Measurements from ENCODE around the gene HOXA7.

GRCh38 chr7:27178366-27178765, 21.9 kb upstream of the HOXA7 start:
- TF ChIP-seq CTCF (IDR thresholded peaks at IDR 0.05) (no peak), TAF1 (IDR thresholded peaks at IDR 0.05; ENCODE audit: borderline replicate concordance, low read depth, low read length) (no peak), RAD21 (IDR thresholded peaks at IDR 0.05; ENCODE audit: low read length) (no peak), POLR2AphosphoS5 (IDR thresholded peaks at IDR 0.05; ENCODE audit: low read depth, low read length) (no peak), MAX (IDR thresholded peaks at IDR 0.05; ENCODE audit: low read depth) (no peak), RFX5 (IDR thresholded peaks at IDR 0.05; ENCODE audit: low read length) (no peak), NFIC (IDR thresholded peaks at IDR 0.05; ENCODE audit: borderline replicate concordance) (no peak)
- TF ChIP-seq, protein P1, sequence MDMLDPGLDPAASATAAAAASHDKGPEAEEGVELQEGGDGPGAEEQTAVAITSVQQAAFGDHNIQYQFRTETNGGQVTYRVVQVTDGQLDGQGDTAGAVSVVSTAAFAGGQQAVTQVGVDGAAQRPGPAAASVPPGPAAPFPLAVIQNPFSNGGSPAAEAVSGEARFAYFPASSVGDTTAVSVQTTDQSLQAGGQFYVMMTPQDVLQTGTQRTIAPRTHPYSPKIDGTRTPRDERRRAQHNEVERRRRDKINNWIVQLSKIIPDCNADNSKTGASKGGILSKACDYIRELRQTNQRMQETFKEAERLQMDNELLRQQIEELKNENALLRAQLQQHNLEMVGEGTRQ (IDR thresholded peaks at IDR 0.05; ENCODE audit: borderline replicate concordance, low read depth, low read length), result no peak

All from SK-N-SH (cell line).